GM12878 (cell line): Measurements from ENCODE around the gene DKKL1. TPM values are rescaled to one million over a fixed set of nuclear protein-coding genes. Genes with fewer than 3 reads are reported as not detected.

Experiments
- ATAC-seq: fragments of 200-7000 bp; cut with Tn5 transposase; 3 replicates; pipeline ENCODE4 v1.9.1; 2020; ENCODE audit warnings: mild to moderate bottlenecking, moderate library complexity
- BruUV-seq: library from RNA; stranded (reverse); fragments of 400-500 nt; replicated peaks from 2 replicates; lab custom pipeline; 2021; lab: Mats Ljungman, UMichigan
- CTCF ChIA-PET: fragments of 300-600 bp; sonication (Branson Sonifier 250); formaldehyde crosslinking; extraction: SDS; loops from one replicate; lab custom pipeline; 2021; ENCODE audit warnings: inconsistent platforms; lab: Yijun Ruan, JAX
- POLR2A ChIA-PET: fragments of 350-600 bp; formaldehyde crosslinking; extraction: SDS; loops from one replicate; lab custom pipeline; 2021; ENCODE audit warnings: inconsistent platforms; lab: Charles Lee
- RAD21 ChIA-PET: fragments of 300-600 bp; sonication (Branson Sonifier 250); formaldehyde crosslinking; loops from one replicate; lab custom pipeline; 2023; ENCODE audit warnings: antibody characterized with exemption; ENCODE audit not compliant: unreplicated experiment; lab: Charles Lee
- SMC1A ChIA-PET: fragments of 300-600 bp; sonication (Branson Sonifier 250); formaldehyde crosslinking; loops from one replicate; lab custom pipeline; 2023; ENCODE audit not compliant: unreplicated experiment, uncharacterized antibody; lab: Charles Lee
- DNase-seq: peaks from one replicate; pipeline ENCODE4 v3.0.0-alpha.2; 2011; ENCODE audit warnings: low read depth, low spot score
- FAIRE-seq: peaks from 3 replicates; lab custom pipeline; 2011; peaks lifted over from hg19 to GRCh38; lab: Jason Lieb, UNC
- H2AFZ ChIP-seq: 2 replicates; pipeline ENCODE4 v1.6.0; 2011; ENCODE audit warnings: low read depth, low read length, control low read depth; ENCODE audit not compliant: control insufficient read depth
- H3K27ac ChIP-seq: 2 replicates; pipeline ENCODE4 v1.5.1; 2011; ENCODE audit warnings: control low read depth; ENCODE audit not compliant: control insufficient read depth, insufficient read depth
- H3K27me3 ChIP-seq, 2 experiments: replicated peaks in 1 of 2; 2 replicates each; pipeline versions ENCODE4 v1.6.0 to v1.6.1; 2011; ENCODE audit warnings: low read length in 1 of 2; ENCODE audit not compliant: control insufficient read depth in 2 of 2, insufficient read depth in 2 of 2
- H3K36me3 ChIP-seq, 2 experiments: 2 replicates each; pipeline ENCODE4 v1.5.1; 2011; ENCODE audit warnings: low read length in 1 of 2; ENCODE audit not compliant: control insufficient read depth in 2 of 2, insufficient read depth in 2 of 2
- H3K4me1 ChIP-seq: 2 replicates; pipeline ENCODE4 v1.6.1; 2011; ENCODE audit warnings: mild to moderate bottlenecking, low read length, moderate library complexity, mixed read lengths; ENCODE audit not compliant: control insufficient read depth, insufficient read depth
- H3K4me2 ChIP-seq: 2 replicates; pipeline ENCODE4 v1.6.0; 2011; ENCODE audit warnings: control low read depth; ENCODE audit not compliant: control insufficient read depth, insufficient read depth
- H3K4me3 ChIP-seq: fragments of 200-600 bp; sonication (generic); 2 replicates; pipeline ENCODE4 v1.5.1; 2016
- H3K79me2 ChIP-seq: 2 replicates; pipeline ENCODE4 v1.6.0; 2011; ENCODE audit warnings: low read length; ENCODE audit not compliant: control insufficient read depth, insufficient read depth
- H3K9ac ChIP-seq: 2 replicates; pipeline ENCODE4 v1.8.0; 2011; ENCODE audit warnings: low read length, control low read depth, mixed read lengths; ENCODE audit not compliant: control insufficient read depth, insufficient read depth
- H3K9me3 ChIP-seq: replicated peaks from 3 replicates; pipeline ENCODE4 v1.5.1; 2011; ENCODE audit warnings: mild to moderate bottlenecking, low read length; ENCODE audit not compliant: control insufficient read depth, insufficient read depth
- H4K20me1 ChIP-seq: 2 replicates; pipeline ENCODE4 v1.6.0; 2011; ENCODE audit not compliant: control insufficient read depth, insufficient read depth
- ASH2L ChIP-seq: fragments of 300-600, 200-600 bp; sonication (generic); IDR thresholded peaks from 2 replicates; pipeline ENCODE4 v1.6.1; 2017; ENCODE audit warnings: low read depth, mild to moderate bottlenecking, borderline replicate concordance
- CBFB ChIP-seq: IDR thresholded peaks from 2 replicates; pipeline ENCODE4 v1.6.1; 2016; ENCODE audit warnings: antibody characterized with exemption, low read depth
- ETV6 ChIP-seq, 2 experiments: fragments of 450-650 bp in 1 of 2; IDR thresholded peaks in 1 of 2; conservative IDR thresholded peaks in 1 of 2; 2 replicates each; pipeline ENCODE4 v1.6.1; 2014; ENCODE audit warnings: antibody characterized with exemption in 1 of 2, borderline replicate concordance in 1 of 2, low read depth in 1 of 2, mild to moderate bottlenecking in 1 of 2, moderate library complexity in 1 of 2
- FOXK2 ChIP-seq: fragments of 450-650 bp; IDR thresholded peaks from 2 replicates; pipeline ENCODE4 v1.6.1; 2017; ENCODE audit warnings: mild to moderate bottlenecking, moderate library complexity
- LARP7 ChIP-seq: fragments of 450-650 bp; IDR thresholded peaks from 2 replicates; pipeline ENCODE4 v1.6.1; 2017; ENCODE audit warnings: mild to moderate bottlenecking
- MEF2A ChIP-seq: IDR thresholded peaks from 2 replicates; pipeline ENCODE4 v1.6.1; 2011; ENCODE audit warnings: low read depth, mild to moderate bottlenecking, low read length, moderate library complexity; ENCODE audit not compliant: insufficient read depth
- NFXL1 ChIP-seq: fragments of 450-650 bp; IDR thresholded peaks from 2 replicates; pipeline ENCODE4 v1.6.1; 2017; ENCODE audit warnings: antibody characterized with exemption, mild to moderate bottlenecking, borderline replicate concordance
- RELA ChIP-seq: fragments of 450-650 bp; IDR thresholded peaks from 2 replicates; pipeline ENCODE4 v1.8.0; 2014; ENCODE audit warnings: borderline replicate concordance; ENCODE audit not compliant: partially characterized antibody
- SRF ChIP-seq, 2 experiments: IDR thresholded peaks; 2 replicates each; pipeline ENCODE4 v1.6.1; 2011; ENCODE audit warnings: low read depth in 2 of 2, low read length in 2 of 2, mild to moderate bottlenecking in 1 of 2, moderate library complexity in 1 of 2
- TAF1 ChIP-seq: IDR thresholded peaks from 2 replicates; pipeline ENCODE4 v1.6.1; 2011; ENCODE audit warnings: mild to moderate bottlenecking, low read depth, low read length, borderline replicate concordance
- TARDBP ChIP-seq: IDR thresholded peaks from 2 replicates; pipeline ENCODE4 v1.6.1; 2016; ENCODE audit warnings: borderline replicate concordance
- ZNF622 ChIP-seq: fragments of 450-650 bp; IDR thresholded peaks from 2 replicates; pipeline ENCODE4 v1.6.1; 2017; ENCODE audit warnings: mild to moderate bottlenecking, inconsistent platforms
- WGBS: methylation state at CpG from one replicate; pipeline ENCODE4 v1.1.6; 2016; ENCODE audit warnings: low lambda C conversion rate; ENCODE audit not compliant: insufficient replicate concordance, insufficient coverage; ENCODE audit errors: missing lambda C conversion rate; 5-methylcytosine and 5-hydroxymethylcytosine counted together
- in situ Hi-C: fragments of 300-500 bp; cut with MboI; formaldehyde crosslinking; loops from 9 replicates; pipeline ENCODE4 v1.14.3; 2018; ENCODE audit warnings: mixed read lengths
- intact Hi-C: fragments of 100-400 bp; cut with micrococcal nuclease; formaldehyde crosslinking; loops from one replicate; pipeline ENCODE4 v1.14.2; 2022; ENCODE audit not compliant: unreplicated experiment
- polyA plus RNA-seq, 11 experiments: library from polyadenylated mRNA; depleted of rRNA in 4 of 11; unstranded in 6 of 11; stranded (reverse) in 5 of 11; fragments of >200 nt; fragmentation: Nextera tagmentation in 4 of 11; fragmentation: Illumina TruSeq in 1 of 11; extraction: Ambion mirVana in 4 of 11; extraction: Trizol in 1 of 11; gene quantifications; 1 replicate in 1 of 11; 2 replicates in 10 of 11; pipeline versions ENCODE4 v1.2.1 to v1.2.3, GENCODE V29; 2011 to 2016; ENCODE audit warnings: inconsistent platforms in 2 of 11, missing spikeins in 2 of 11, low read depth in 1 of 11
- total RNA-seq, 4 experiments: library from RNA; depleted of rRNA in 3 of 4; stranded (reverse); fragments of >200 nt in 3 of 4; fragmentation: Illumina TruSeq in 1 of 4; extraction: Trizol in 1 of 4; gene quantifications; 2 replicates each; pipeline versions ENCODE4 v1.2.1 to v1.2.3, GENCODE V29; 2013 to 2021
- TF ChIP-seq, protein P1 (sequence below): IDR thresholded peaks from 2 replicates; pipeline ENCODE4 v1.6.1; 2012; ENCODE audit warnings: low read depth, low read length, improper control_type of control experiment
- TF ChIP-seq, protein P2 (sequence below): fragments of 450-650 bp; formaldehyde crosslinking; IDR thresholded peaks from 2 replicates; pipeline ENCODE4 v1.5.0; 2022; ENCODE audit warnings: mild to moderate bottlenecking, missing genetic modification characterization

The DKKL1 gene
- total and polyA plus RNA-seq, 10 of the 15 experiments (the other 5 are each of a cell fraction or from before 2014, with no cell fraction given): not detected

DNA sequence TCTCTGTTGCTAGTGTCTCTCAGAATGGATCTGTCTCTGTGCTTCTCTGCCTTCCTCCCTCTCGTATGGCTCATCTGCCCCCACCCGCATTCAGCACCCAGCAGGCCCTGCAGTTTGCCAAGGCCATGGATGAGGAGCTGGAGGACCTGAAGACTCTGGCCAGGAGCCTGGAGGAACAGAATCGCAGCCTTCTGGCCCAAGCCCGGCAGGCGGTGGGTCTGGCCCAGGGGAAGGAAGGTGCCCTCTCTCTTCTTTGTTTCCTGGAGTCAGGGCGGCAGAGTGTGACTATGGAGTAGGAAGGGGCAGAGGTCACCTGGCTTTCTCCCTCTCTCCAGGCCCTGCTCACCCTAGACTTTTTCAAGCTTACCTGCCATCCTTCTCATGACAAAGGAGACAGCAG, 35.3 kb downstream of the DKKL1 start (continued):
- TF ChIP-seq, protein P1, sequence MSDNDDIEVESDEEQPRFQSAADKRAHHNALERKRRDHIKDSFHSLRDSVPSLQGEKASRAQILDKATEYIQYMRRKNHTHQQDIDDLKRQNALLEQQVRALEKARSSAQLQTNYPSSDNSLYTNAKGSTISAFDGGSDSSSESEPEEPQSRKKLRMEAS: no peak
- TF ChIP-seq TARDBP: no peak
- no peak for TF ChIP-seq ETV6 (conservative IDR thresholded peaks at IDR 0.05 in 1 of 2, IDR thresholded peaks at IDR 0.05 in 1 of 2; ENCODE audit: borderline replicate concordance in 1 of 2, low read depth in 1 of 2)
- no peak for TF ChIP-seq CBFB

DNA sequence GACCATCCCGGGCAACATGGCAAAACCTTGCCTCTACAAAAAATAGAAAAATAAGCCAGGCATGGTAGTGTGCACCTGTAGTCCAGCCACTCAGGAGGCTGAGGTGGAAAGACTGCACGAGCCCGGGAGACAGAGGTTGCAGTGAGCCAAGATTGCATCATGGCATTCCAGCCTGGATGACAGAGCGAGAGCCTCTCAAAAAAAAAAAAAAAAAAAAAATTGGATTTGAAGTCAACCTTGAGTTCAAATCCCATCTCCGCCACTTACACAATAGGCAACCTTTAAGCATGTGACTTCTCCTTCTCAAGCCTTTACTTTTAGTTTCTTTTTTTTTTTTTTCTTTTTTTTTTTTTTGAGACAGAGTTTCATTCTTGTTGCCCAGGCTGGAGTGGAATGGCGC, 36.4 kb downstream of the DKKL1 start:
- peaks cover 4% of the 10 kb centered on the region for H3K4me1 ChIP-seq
- intact Hi-C loops: no loop called here
- CTCF ChIA-PET: no interaction called here
- 94% methylated on average over 6 of the region's 6 CpGs for WGBS
- no peak for FAIRE-seq
- no peak overlapping the region for H3K9ac ChIP-seq
- no peaks in the 10 kb centered on the region for H3K27me3 ChIP-seq
- no peak overlapping the region for H3K4me2 ChIP-seq
- no peak overlapping the region for H2AFZ ChIP-seq
- ATAC-seq: no peak
- H3K27ac ChIP-seq: no peak overlapping the region
- RAD21 ChIA-PET: interaction anchor here (1.2 kb wide), 1 partner anchor 8 kb away, joined by 3 read pairs; no protein-coding TSS in a partner anchor
- SMC1A ChIA-PET: interaction anchor here (1.7 kb wide), 1 partner anchor 15 kb away, joined by 4 read pairs; no protein-coding TSS in a partner anchor
- TF ChIP-seq NFXL1 (no peak), SRF (IDR thresholded peaks at IDR 0.05; ENCODE audit: low read depth in 2 of 2, low read length in 2 of 2) (no peak), MEF2A (no peak), FOXK2 (no peak), RELA (no peak), LARP7 (no peak), ASH2L (no peak), TAF1 (no peak), ZNF622 (no peak)
- TF ChIP-seq, protein P2, sequence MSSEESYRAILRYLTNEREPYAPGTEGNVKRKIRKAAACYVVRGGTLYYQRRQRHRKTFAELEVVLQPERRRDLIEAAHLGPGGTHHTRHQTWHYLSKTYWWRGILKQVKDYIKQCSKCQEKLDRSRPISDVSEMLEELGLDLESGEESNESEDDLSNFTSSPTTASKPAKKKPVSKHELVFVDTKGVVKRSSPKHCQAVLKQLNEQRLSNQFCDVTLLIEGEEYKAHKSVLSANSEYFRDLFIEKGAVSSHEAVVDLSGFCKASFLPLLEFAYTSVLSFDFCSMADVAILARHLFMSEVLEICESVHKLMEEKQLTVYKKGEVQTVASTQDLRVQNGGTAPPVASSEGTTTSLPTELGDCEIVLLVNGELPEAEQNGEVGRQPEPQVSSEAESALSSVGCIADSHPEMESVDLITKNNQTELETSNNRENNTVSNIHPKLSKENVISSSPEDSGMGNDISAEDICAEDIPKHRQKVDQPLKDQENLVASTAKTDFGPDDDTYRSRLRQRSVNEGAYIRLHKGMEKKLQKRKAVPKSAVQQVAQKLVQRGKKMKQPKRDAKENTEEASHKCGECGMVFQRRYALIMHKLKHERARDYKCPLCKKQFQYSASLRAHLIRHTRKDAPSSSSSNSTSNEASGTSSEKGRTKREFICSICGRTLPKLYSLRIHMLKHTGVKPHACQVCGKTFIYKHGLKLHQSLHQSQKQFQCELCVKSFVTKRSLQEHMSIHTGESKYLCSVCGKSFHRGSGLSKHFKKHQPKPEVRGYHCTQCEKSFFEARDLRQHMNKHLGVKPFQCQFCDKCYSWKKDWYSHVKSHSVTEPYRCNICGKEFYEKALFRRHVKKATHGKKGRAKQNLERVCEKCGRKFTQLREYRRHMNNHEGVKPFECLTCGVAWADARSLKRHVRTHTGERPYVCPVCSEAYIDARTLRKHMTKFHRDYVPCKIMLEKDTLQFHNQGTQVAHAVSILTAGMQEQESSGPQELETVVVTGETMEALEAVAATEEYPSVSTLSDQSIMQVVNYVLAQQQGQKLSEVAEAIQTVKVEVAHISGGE (CRISPR knock-in tag): no peak
- H3K9me3 ChIP-seq: no peaks in the 10 kb centered on the region
- POLR2A ChIA-PET: interaction anchor here (1.5 kb wide), 1 partner anchor 10 kb away, joined by 3 read pairs; no protein-coding TSS in a partner anchor
- H3K79me2 ChIP-seq: no peaks in the 10 kb centered on the region
- no peaks in the 10 kb centered on the region for H4K20me1 ChIP-seq
- no TSS peak for BruUV-seq
- H3K36me3 ChIP-seq: no peaks in the 10 kb centered on the region
- no peak overlapping the region for H3K4me3 ChIP-seq
- in situ Hi-C loops: no loop called here
- DNase-seq: no peak
